SK-N-SH treated with all-trans-retinoic acid at 6 μM for 48 hours (cell line): ENCODE results near the gene SERPINA1.
"Not testable (repeated sequence)": the region's sequence is repeated elsewhere in the genome, so short reads cannot be mapped to it uniquely, and the experiment has no call there.

Experiments used
- ATAC-seq: fragments of 200-7000 bp; cut with Tn5 transposase; 3 replicates; pipeline ENCODE4 v1.9.1; 2020; ENCODE audit warnings: mild to moderate bottlenecking, moderate library complexity
- ARNTL ChIP-seq: fragments of 450-650 bp; formaldehyde crosslinking; IDR thresholded peaks from 2 replicates; pipeline ENCODE4 v1.5.0; 2020; ENCODE audit warnings: low read depth, mild to moderate bottlenecking, moderate library complexity, borderline replicate concordance
- BACH2 ChIP-seq: fragments of 250-450 bp; sonication (Bioruptor Pico); IDR thresholded peaks from 2 replicates; pipeline ENCODE4 v1.9.0; 2021; ENCODE audit warnings: mild to moderate bottlenecking, borderline replicate concordance
- CREB5 ChIP-seq: fragments of 250-450 bp; sonication (Bioruptor Pico); IDR thresholded peaks from 2 replicates; pipeline ENCODE4 v1.5.1; 2020; ENCODE audit warnings: low read depth, mild to moderate bottlenecking, moderate library complexity
- CSDC2 ChIP-seq: fragments of 250-450 bp; sonication (Bioruptor Pico); IDR thresholded peaks from 2 replicates; pipeline ENCODE4 v1.5.0; 2020; ENCODE audit warnings: mild to moderate bottlenecking, moderate library complexity
- CSRNP3 ChIP-seq: fragments of 250-450 bp; sonication (Bioruptor Pico); IDR thresholded peaks from 2 replicates; pipeline ENCODE4 v1.5.1; 2021; ENCODE audit warnings: mild to moderate bottlenecking, moderate library complexity
- ESRRG ChIP-seq: fragments of 250-450 bp; sonication (Bioruptor Pico); IDR thresholded peaks from 2 replicates; pipeline ENCODE4 v1.6.1; 2021; ENCODE audit warnings: mild to moderate bottlenecking
- ISL1 ChIP-seq: fragments of 250-450 bp; sonication (Bioruptor Pico); IDR thresholded peaks from 2 replicates; pipeline ENCODE4 v2.1.2; 2022; ENCODE audit warnings: mild to moderate bottlenecking, moderate library complexity
- OSR1 ChIP-seq: fragments of 250-450 bp; sonication (Bioruptor Pico); IDR thresholded peaks from 2 replicates; pipeline ENCODE4 v1.8.0; 2022; ENCODE audit warnings: moderate library complexity, mild to moderate bottlenecking, inconsistent platforms
- PATZ1 ChIP-seq: fragments of 250-450 bp; sonication (Bioruptor Pico); IDR thresholded peaks from 2 replicates; pipeline ENCODE4 v1.8.0; 2020; ENCODE audit warnings: mild to moderate bottlenecking, moderate library complexity, borderline replicate concordance
- POU6F1 ChIP-seq: fragments of 250-450 bp; sonication (Bioruptor Pico); IDR thresholded peaks from 2 replicates; pipeline ENCODE4 v1.8.0; 2021; ENCODE audit warnings: low read depth, mild to moderate bottlenecking, moderate library complexity, borderline replicate concordance
- PPARA ChIP-seq: fragments of 250-450 bp; sonication (Bioruptor Pico); IDR thresholded peaks from 2 replicates; pipeline ENCODE4 v1.5.0; 2020; ENCODE audit warnings: mild to moderate bottlenecking, borderline replicate concordance
- RARB ChIP-seq: fragments of 250-450 bp; sonication (Bioruptor Pico); IDR thresholded peaks from 2 replicates; pipeline ENCODE4 v1.8.0; 2021; ENCODE audit warnings: mild to moderate bottlenecking, moderate library complexity
- SNAI2 ChIP-seq: fragments of 250-450 bp; sonication (Bioruptor Pico); IDR thresholded peaks from 2 replicates; pipeline ENCODE4 v1.5.0; 2020; ENCODE audit warnings: mild to moderate bottlenecking, moderate library complexity
- TCF4 ChIP-seq: fragments of 250-450 bp; sonication (Bioruptor Pico); IDR thresholded peaks from 2 replicates; pipeline ENCODE4 v1.8.0; 2021; ENCODE audit warnings: mild to moderate bottlenecking, moderate library complexity, borderline replicate concordance
- TOX ChIP-seq: fragments of 250-450 bp; sonication (Bioruptor Pico); IDR thresholded peaks from 2 replicates; pipeline ENCODE4 v1.8.0; 2021; ENCODE audit warnings: mild to moderate bottlenecking, moderate library complexity, borderline replicate concordance
- TSHZ2 ChIP-seq: fragments of 250-450 bp; sonication (Bioruptor Pico); IDR thresholded peaks from 2 replicates; pipeline ENCODE4 v1.5.0; 2020; ENCODE audit warnings: mild to moderate bottlenecking, moderate library complexity
- ZC3H10 ChIP-seq: fragments of 250-450 bp; sonication (Bioruptor Pico); IDR thresholded peaks from 2 replicates; pipeline ENCODE4 v1.5.1; 2021; ENCODE audit warnings: mild to moderate bottlenecking, moderate library complexity
- ZFP3 ChIP-seq: fragments of 250-450 bp; sonication (Bioruptor Pico); IDR thresholded peaks from 2 replicates; pipeline ENCODE4 v1.5.0; 2020; ENCODE audit warnings: mild to moderate bottlenecking, moderate library complexity
- ZFP30 ChIP-seq: fragments of 450-650 bp; formaldehyde crosslinking; IDR thresholded peaks from 2 replicates; pipeline ENCODE4 v1.5.0; 2022; ENCODE audit warnings: mild to moderate bottlenecking, moderate library complexity
- ZNF565 ChIP-seq: fragments of 450-650 bp; formaldehyde crosslinking; conservative IDR thresholded peaks from 2 replicates; pipeline ENCODE4 v1.5.0; 2020; ENCODE audit warnings: low read depth, mild to moderate bottlenecking, moderate library complexity
- ZNF70 ChIP-seq: fragments of 450-650 bp; formaldehyde crosslinking; IDR thresholded peaks from 2 replicates; pipeline ENCODE4 v1.5.0; 2020; ENCODE audit warnings: mild to moderate bottlenecking, moderate library complexity
- ZNF8 ChIP-seq: fragments of 450-650 bp; formaldehyde crosslinking; IDR thresholded peaks from 2 replicates; pipeline ENCODE4 v1.5.0; 2020; ENCODE audit warnings: mild to moderate bottlenecking, moderate library complexity

Gene SERPINA1

GRCh38 chr14:94424371-94424770, 36.0 kb upstream of the SERPINA1 start:
- TF ChIP-seq POU6F1 (no peak), CSRNP3 (CRISPR knock-in tag) (no peak), CSDC2 (CRISPR knock-in tag) (no peak), ESRRG (no peak), ZFP30 (CRISPR knock-in tag) (no peak), ZFP3 (CRISPR knock-in tag) (no peak), TSHZ2 (CRISPR knock-in tag) (no peak), PATZ1 (CRISPR knock-in tag) (no peak), TCF4 (CRISPR knock-in tag) (no peak), ARNTL (CRISPR knock-in tag) (no peak), ISL1 (CRISPR knock-in tag) (no peak), ZC3H10 (no peak), ZNF70 (CRISPR knock-in tag) (no peak), CREB5 (CRISPR knock-in tag) (no peak), BACH2 (no peak), ZNF565 (no peak), RARB (CRISPR knock-in tag) (no peak), OSR1 (CRISPR knock-in tag) (no peak)
- ATAC-seq, result no peak

GRCh38 chr14:94423453-94424056, 35.2 kb upstream of the SERPINA1 start:
- peak; percentile 94 for ATAC-seq
- TF ChIP-seq TCF4 (CRISPR knock-in tag), result no peak
- TF ChIP-seq CSDC2 (CRISPR knock-in tag), result no peak
- TF ChIP-seq ZFP3 (CRISPR knock-in tag), result no peak
- no peak for TF ChIP-seq ESRRG

- ATAC-seq, result no peak
Measured at GRCh38 chr14:94421316-94421715, 32.9 kb upstream of the SERPINA1 start.

GRCh38 chr14:94417497-94418205, 29.2 kb upstream of the SERPINA1 start:
- not testable (repeated sequence) for ATAC-seq

More at GRCh38 chr14:94421316-94421715, 32.9 kb upstream of the SERPINA1 start:
- TF ChIP-seq POU6F1 (no peak), BACH2 (no peak), ARNTL (CRISPR knock-in tag) (no peak), CREB5 (CRISPR knock-in tag) (no peak), ISL1 (CRISPR knock-in tag) (no peak), ZNF8 (CRISPR knock-in tag) (no peak), ZFP3 (CRISPR knock-in tag) (no peak), PPARA (CRISPR knock-in tag) (no peak), SNAI2 (CRISPR knock-in tag) (no peak), TOX (CRISPR knock-in tag) (no peak)
